ENCODE measurements around the gene ESRRG. TPM values are rescaled to one million over a fixed set of nuclear protein-coding genes. Genes with fewer than 3 reads are reported as not detected.
A peak's percentile ranks its signal among the peaks of the same experiment; 100 is the strongest.

Gene ESRRG
- total RNA-seq, 2 donors from 2014 or later = not detected

GRCh38 chr1:216607067-216607697, 116.0 kb downstream of the ESRRG start:
- no peaks in the 10 kb centered on the region for H3K36me3 ChIP-seq
- no peaks in the 10 kb centered on the region for H3K4me1 ChIP-seq (ENCODE audit: control insufficient read depth in 1 of 2, low read depth in 2 of 2)
- H3K4me3 ChIP-seq = no peak overlapping the region
- H3K27me3 ChIP-seq (replicated peaks; ENCODE audit: insufficient read depth) = no peaks in the 10 kb centered on the region
- DNase-seq (ENCODE audit: low spot score) = no peak
- H3K27ac ChIP-seq = no peak overlapping the region
- H3K9me3 ChIP-seq = no peaks in the 10 kb centered on the region
- ATAC-seq (ENCODE audit: insufficient number of reproducible peaks, low FRiP score, low read depth) = no peak
- no peak for TF ChIP-seq CTCF (IDR thresholded peaks at IDR 0.05)

GRCh38 chr1:216606047-216606637, 117.1 kb downstream of the ESRRG start:
- no peaks in the 10 kb centered on the region for H3K4me1 ChIP-seq (ENCODE audit: control insufficient read depth in 1 of 2, low read depth in 2 of 2)
- no peak overlapping the region for H3K27ac ChIP-seq
- TF ChIP-seq CTCF (IDR thresholded peaks at IDR 0.05) = no peak
- no peaks in the 10 kb centered on the region for H3K36me3 ChIP-seq
- no peaks in the 10 kb centered on the region for H3K9me3 ChIP-seq
- H3K4me3 ChIP-seq = no peak overlapping the region
- DNase-seq (ENCODE audit: low spot score) (no peak), ATAC-seq (ENCODE audit: insufficient number of reproducible peaks, low FRiP score, low read depth) (no peak)
- no peaks in the 10 kb centered on the region for H3K27me3 ChIP-seq (replicated peaks; ENCODE audit: insufficient read depth)

GRCh38 chr1:216604771-216605170, 118.5 kb downstream of the ESRRG start:
- Histone ChIP-seq H3K27me3 (replicated peaks; ENCODE audit: insufficient read depth) (no peaks in the 10 kb centered on the region), H3K9me3 (no peaks in the 10 kb centered on the region), H3K27ac (no peak overlapping the region), H3K36me3 (no peaks in the 10 kb centered on the region), H3K4me1 (ENCODE audit: control insufficient read depth in 1 of 2, low read depth in 2 of 2) (no peaks in the 10 kb centered on the region), H3K4me3 (no peak overlapping the region)
- no peak for ATAC-seq (ENCODE audit: insufficient number of reproducible peaks, low FRiP score, low read depth)
- no peak for TF ChIP-seq CTCF (IDR thresholded peaks at IDR 0.05)
- DNase-seq (ENCODE audit: low spot score) = no peak

GRCh38 chr1:216600730-216601609, 122.3 kb downstream of the ESRRG start:
- ATAC-seq (ENCODE audit: insufficient number of reproducible peaks, low FRiP score, low read depth) (peak; percentile 24), DNase-seq (ENCODE audit: low spot score) (peak; percentile 3)
- peak overlapping the region; percentile 71 for H3K4me3 ChIP-seq
- H3K9me3 ChIP-seq = no peaks in the 10 kb centered on the region
- no peaks in the 10 kb centered on the region for H3K27me3 ChIP-seq (replicated peaks; ENCODE audit: insufficient read depth)
- H3K4me1 ChIP-seq (ENCODE audit: control insufficient read depth in 1 of 2, low read depth in 2 of 2) = no peaks in the 10 kb centered on the region
- no peaks in the 10 kb centered on the region for H3K36me3 ChIP-seq
- peak; percentile 48 for TF ChIP-seq CTCF (IDR thresholded peaks at IDR 0.05)
- peak overlapping the region; percentile 25 to 47 for H3K27ac ChIP-seq

GRCh38 chr1:216599851-216600250, 123.4 kb downstream of the ESRRG start:
- Histone ChIP-seq H3K27ac (no peak overlapping the region), H3K4me1 (ENCODE audit: control insufficient read depth in 1 of 2, low read depth in 2 of 2) (no peaks in the 10 kb centered on the region), H3K9me3 (no peaks in the 10 kb centered on the region), H3K27me3 (replicated peaks; ENCODE audit: insufficient read depth) (no peaks in the 10 kb centered on the region), H3K36me3 (no peaks in the 10 kb centered on the region), H3K4me3 (no peak overlapping the region)
- TF ChIP-seq CTCF (IDR thresholded peaks at IDR 0.05) = no peak
- DNase-seq (ENCODE audit: low spot score) (no peak), ATAC-seq (ENCODE audit: insufficient number of reproducible peaks, low FRiP score, low read depth) (no peak)

All from thoracic aorta (tissue), 2 donors.